Nucleus accumbens (tissue), 56 donors: ENCODE results near the gene BUB1B.
A peak's percentile ranks its signal among the peaks of the same experiment; 100 is the strongest.

Source experiments
- DNase-seq, 56 donors: peaks; one replicate each; lab custom pipeline; 2025; lab: John Stamatoyannopoulos, UW

BUB1B gene

GRCh38 chr15:40238532-40239403 is 77.9 kb downstream of the BUB1B start, which contains the start of gene PAK6:
Gene PAK6 (plus strand): TSS chr15:40239063. CDS start chr15:40264786, 25,723 bp downstream.
- peak in 43 of 56 donors; percentile 27 to 90 (median 72) for DNase-seq

GRCh38 chr15:40239404-40239692 is 78.5 kb downstream of the BUB1B start:
- DNase-seq: peak in 5 of 56 donors; percentile 18 to 81 (median 54)

GRCh38 chr15:40239693-40240618 is 79.1 kb downstream of the BUB1B start:
- DNase-seq: peak in 10 of 56 donors; percentile 13 to 61 (median 32)

GRCh38 chr15:40240619-40241221 is 79.9 kb downstream of the BUB1B start:
- no peak for DNase-seq

GRCh38 chr15:40241269-40242212 is 80.7 kb downstream of the BUB1B start:
- no peak for DNase-seq

GRCh38 chr15:40242213-40242599 is 81.3 kb downstream of the BUB1B start:
- DNase-seq: no peak

DNA sequence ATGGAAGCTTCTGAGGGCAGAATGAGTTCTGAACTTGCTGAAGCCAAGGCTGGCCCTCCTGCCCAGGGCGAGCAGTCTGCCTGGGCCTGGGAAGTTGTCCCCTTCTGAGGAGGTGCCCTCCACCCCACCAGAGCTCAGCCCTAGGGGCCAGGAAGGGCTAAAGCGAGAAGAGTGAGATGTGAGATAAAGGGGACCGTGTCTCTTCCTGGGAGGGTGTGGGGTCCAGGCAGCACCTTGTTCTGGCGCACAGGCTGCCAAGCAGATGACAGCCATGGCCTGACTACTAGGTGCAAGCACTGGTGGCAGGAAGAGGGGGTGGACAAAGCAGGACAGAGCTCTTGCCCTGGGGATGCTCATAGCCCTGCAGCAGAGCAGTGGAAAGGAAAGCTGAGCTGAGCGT is 81.7 kb downstream of the BUB1B start:
- DNase-seq: no peak

GRCh38 chr15:40243126-40243810 is 82.4 kb downstream of the BUB1B start:
- DNase-seq: no peak

GRCh38 chr15:40244961-40245523 is 84.2 kb downstream of the BUB1B start:
- DNase-seq: no peak

DNA sequence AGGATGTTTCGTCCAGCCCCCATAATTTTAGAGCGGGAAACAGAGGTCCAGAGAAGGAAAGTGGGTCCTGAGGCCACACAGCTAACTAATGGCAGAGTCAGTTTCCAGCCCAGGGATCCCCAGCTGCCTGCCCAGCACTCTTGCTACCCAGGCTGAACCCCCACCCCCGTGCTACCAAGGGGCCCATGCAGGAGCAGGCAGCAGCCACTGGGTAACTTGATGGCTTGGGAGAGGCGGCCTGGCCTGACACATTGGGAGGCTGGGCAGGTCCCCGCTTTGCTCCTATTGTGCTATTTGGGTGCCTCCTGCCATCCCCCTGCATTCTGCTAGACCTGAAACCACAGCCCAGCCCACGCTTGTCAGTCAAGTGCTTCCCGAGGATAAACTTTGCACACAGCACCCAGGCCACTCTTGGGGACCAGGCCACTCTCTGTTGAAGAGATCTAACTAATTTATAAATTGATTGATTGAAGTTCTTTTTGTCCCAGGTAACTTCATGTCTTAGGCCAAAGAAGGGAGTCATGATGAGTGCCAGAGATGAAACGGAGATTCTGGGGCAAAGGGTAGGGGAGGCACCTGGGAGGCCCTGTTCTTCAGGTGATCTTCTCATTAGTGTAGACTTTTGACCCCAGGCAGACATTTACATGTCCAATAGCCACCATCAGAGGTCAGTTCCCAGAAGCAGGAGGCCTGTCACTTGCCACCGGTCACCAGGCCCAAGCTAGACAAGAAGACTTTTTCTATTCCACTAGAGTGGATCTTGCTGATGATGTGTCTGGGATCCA is 85.0 kb downstream of the BUB1B start:
- no peak for DNase-seq

GRCh38 chr15:40246496-40247280 is 85.8 kb downstream of the BUB1B start:
- no peak for DNase-seq

DNA sequence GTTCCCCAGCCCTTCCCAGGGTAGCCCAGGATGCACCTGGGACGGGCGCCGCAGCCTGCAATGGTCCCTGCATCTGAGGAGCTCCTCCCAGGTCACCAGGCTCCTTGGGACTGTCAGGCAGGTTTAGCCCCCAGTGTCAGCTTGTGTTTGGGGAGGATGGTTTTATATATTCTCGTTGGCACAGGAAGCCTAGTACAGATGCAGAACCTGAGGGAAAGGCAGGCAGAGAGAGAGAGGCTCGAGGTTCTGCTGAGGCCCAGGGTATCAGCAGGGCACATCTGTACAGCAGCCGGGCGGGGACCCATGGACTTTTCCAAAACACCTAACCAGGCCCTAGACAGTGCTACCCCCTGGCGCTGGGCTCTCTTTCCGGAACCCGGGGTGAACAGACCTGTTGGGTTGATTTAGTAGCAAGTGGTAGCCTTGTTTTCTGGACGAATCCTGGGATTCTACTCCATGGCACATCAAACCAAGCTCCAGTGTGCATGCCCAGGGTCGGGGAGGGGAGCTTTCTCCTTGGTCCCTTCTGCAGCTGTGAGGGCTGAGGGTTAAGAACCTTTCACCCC is 86.6 kb downstream of the BUB1B start:
- DNase-seq: no peak

DNA sequence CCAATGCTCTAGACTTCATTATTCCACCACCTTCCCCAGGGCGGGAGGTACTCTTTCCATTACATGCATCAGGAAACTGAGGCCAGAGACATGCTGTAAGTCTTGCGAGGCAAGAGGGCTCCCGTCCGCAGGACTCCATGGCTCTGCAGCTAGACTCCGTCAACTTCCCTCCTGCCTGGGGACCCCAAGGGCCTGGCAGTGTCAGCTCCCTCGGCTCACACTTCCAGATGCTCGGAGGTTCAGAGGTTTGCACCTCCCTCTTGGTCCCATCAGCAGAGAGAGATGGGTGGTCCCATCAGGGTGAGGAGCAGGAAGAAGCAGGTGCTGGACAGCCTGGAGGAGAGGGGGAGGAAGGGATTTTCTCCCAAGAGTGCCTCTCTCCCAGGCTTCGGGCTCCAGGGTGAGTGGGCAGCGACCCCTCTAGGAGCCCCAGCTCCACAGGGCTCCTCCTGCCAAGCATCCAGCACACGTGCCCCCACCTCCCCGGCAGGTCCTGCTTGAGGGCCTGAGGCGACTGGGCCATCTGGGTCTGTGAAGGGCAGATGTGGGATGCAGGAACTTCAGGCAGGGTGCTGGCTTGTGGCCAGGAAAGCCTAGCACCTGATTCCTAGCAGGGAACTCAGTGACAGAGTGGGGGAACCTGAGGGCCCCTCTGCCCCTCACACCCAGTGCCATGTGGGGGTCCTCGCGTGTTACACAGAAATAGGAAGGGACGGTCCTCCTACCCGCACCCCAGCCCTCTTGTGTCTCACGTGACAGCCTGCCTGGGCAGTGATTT is 87.3 kb downstream of the BUB1B start:
- DNase-seq: no peak

- DNase-seq: peak in 4 of 56 donors; percentile 9 to 39 (median 32)
Observed at GRCh38 chr15:40249477-40250303, 88.8 kb downstream of the BUB1B start.

DNA sequence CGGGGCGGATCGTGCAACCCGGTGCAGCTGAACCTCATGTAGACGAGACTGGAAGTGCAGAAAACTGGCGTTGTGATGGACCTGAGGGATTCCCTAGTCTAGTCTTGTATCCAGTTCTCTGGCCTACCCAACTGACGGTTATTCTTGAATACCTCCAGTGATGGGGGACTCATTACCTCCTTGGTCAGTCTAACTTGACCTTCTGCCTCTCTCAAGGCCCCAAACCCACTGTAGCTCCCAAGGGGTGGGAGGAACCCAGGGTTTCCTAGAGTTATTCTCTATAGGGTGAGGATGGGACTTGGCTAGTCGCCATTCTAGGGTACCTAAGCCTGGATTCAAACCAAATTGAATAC is 89.4 kb downstream of the BUB1B start:
- no peak for DNase-seq
